ENCODE measurements around the gene MFNG.

The MFNG gene

GRCh38 chr22:37511395-37512104, 25.4 kb upstream of the MFNG start:
- no peak for DNase-seq (ENCODE audit: low read depth, low spot score)

GRCh38 chr22:37510091-37510490, 23.9 kb upstream of the MFNG start:
- no peak for DNase-seq (ENCODE audit: low read depth, low spot score)

GRCh38 chr22:37509059-37509860, 23.1 kb upstream of the MFNG start:
- DNase-seq (ENCODE audit: low read depth, low spot score): no peak

GRCh38 chr22:37508431-37508992, 22.3 kb upstream of the MFNG start:
- DNase-seq (ENCODE audit: low read depth, low spot score): no peak

- DNase-seq (ENCODE audit: low read depth, low spot score): no peak
Measured at GRCh38 chr22:37507731-37508130, 21.5 kb upstream of the MFNG start.

- no peak for DNase-seq (ENCODE audit: low read depth, low spot score)
Measured at GRCh38 chr22:37505989-37506388, 19.8 kb upstream of the MFNG start.

- no peak for DNase-seq (ENCODE audit: low read depth, low spot score)
Measured at GRCh38 chr22:37505565-37505964, 19.4 kb upstream of the MFNG start.

- no peak for DNase-seq (ENCODE audit: low read depth, low spot score)
Measured at GRCh38 chr22:37504964-37505363, 18.8 kb upstream of the MFNG start.

- no peak for DNase-seq (ENCODE audit: low read depth, low spot score)
Measured at GRCh38 chr22:37503850-37504249, 17.7 kb upstream of the MFNG start.

- DNase-seq (ENCODE audit: low read depth, low spot score): no peak
Measured at GRCh38 chr22:37503183-37503683, 17.0 kb upstream of the MFNG start.

GRCh38 chr22:37502342-37503182, 16.4 kb upstream of the MFNG start:
- DNase-seq (ENCODE audit: low read depth, low spot score): no peak

GRCh38 chr22:37501610-37502341, 15.6 kb upstream of the MFNG start:
- no peak for DNase-seq (ENCODE audit: low read depth, low spot score)

- DNase-seq (ENCODE audit: low read depth, low spot score): no peak
Measured at GRCh38 chr22:37500745-37501609, 14.8 kb upstream of the MFNG start.

GRCh38 chr22:37499789-37500540, 13.8 kb upstream of the MFNG start:
- no peak for DNase-seq (ENCODE audit: low read depth, low spot score)

GRCh38 chr22:37499027-37499707, 13.0 kb upstream of the MFNG start:
- no peak for DNase-seq (ENCODE audit: low read depth, low spot score)

- peak; percentile 38 for DNase-seq (ENCODE audit: low read depth, low spot score)
Measured at GRCh38 chr22:37498289-37498909, 12.2 kb upstream of the MFNG start.

GRCh38 chr22:37497062-37497599, 10.9 kb upstream of the MFNG start:
- no peak for DNase-seq (ENCODE audit: low read depth, low spot score)

GRCh38 chr22:37496651-37497050, 10.5 kb upstream of the MFNG start:
- no peak for DNase-seq (ENCODE audit: low read depth, low spot score)
